Loucy (cell line): ENCODE results near the gene UTY.

Experiments
- CTCF ChIP-seq: fragments of 200-600 bp; sonication (generic); conservative IDR thresholded peaks from 2 replicates; pipeline ENCODE4 v1.5.1; 2014; ENCODE audit warnings: mild to moderate bottlenecking, antibody characterized with exemption, low read length
- EZH2phosphoT487 ChIP-seq: fragments of 200-600 bp; IDR thresholded peaks from 2 replicates; pipeline ENCODE4 v1.6.1; 2018; ENCODE audit warnings: antibody characterized with exemption, mild to moderate bottlenecking, moderate library complexity, borderline replicate concordance

- no peak for TF ChIP-seq CTCF
- no peak for TF ChIP-seq EZH2phosphoT487
Observed at GRCh38 chrY:13493737-13494136, 13.9 kb upstream of the UTY start.
